ENCODE data around the gene ARIH2. TPM values are rescaled to one million over a fixed set of nuclear protein-coding genes. Genes with fewer than 3 reads are reported as not detected.

ARIH2 gene
- total RNA-seq, 1 experiment from 2014 or later: 122 TPM

- H3K18ac ChIP-seq (ENCODE audit: insufficient read length, low read depth, low read length): no peak overlapping the region
- peaks cover 10% of the 10 kb centered on the region; the same call in 1 of the 2 replicates for H3K79me2 ChIP-seq (ENCODE audit: insufficient read depth, low read length)
- H2BK120ac ChIP-seq (ENCODE audit: low read depth, low read length, poor library complexity, severe bottlenecking): no peak overlapping the region
- H2BK12ac ChIP-seq (ENCODE audit: insufficient read length, low read depth, low read length): no peak overlapping the region
- Mint-ChIP-seq H3K4me1 (peaks cover 13% of the 10 kb centered on the region in 2 experiments), H3K9me3 (no peaks in the 10 kb centered on the region; a peak in 1 of 5 replicates), H3K27me3 (ENCODE audit: low read depth) (no peaks in the 10 kb centered on the region; the same call in 1 of the 2 replicates), H3K27ac (no peak overlapping the region), H3K4me3 (peak overlapping the region; percentile 99 to 100), H3K36me3 (ENCODE audit: insufficient read depth in 1 of 3, low read depth in 3 of 3) (peaks cover 0 to 23% (median 15%) of the 10 kb centered on the region in 3 experiments; a peak in 6 of 7 replicates)
- H4K5ac ChIP-seq (ENCODE audit: insufficient read length, low read depth, low read length): no peak overlapping the region
- no peak overlapping the region for H4K91ac ChIP-seq (ENCODE audit: insufficient read length, low read depth, low read length)
- no peak for TF ChIP-seq CTCF (conservative IDR thresholded peaks at IDR 0.05)
- no peak overlapping the region for H2AK5ac ChIP-seq (ENCODE audit: insufficient read length, low read length)
- H3T11ph ChIP-seq (ENCODE audit: low read length): no peak overlapping the region
- no peaks in the 10 kb centered on the region for H3K79me1 ChIP-seq (ENCODE audit: insufficient read depth, low read depth, low read length, poor library complexity, severe bottlenecking)
- H3K4ac ChIP-seq (ENCODE audit: low read depth, low read length): no peak overlapping the region
- H3K9me3 ChIP-seq (ENCODE audit: control insufficient read depth, low read depth, low read length): no peaks in the 10 kb centered on the region
- no peak overlapping the region for H2BK15ac ChIP-seq (ENCODE audit: low read depth, low read length)
- H3K4me2 ChIP-seq (ENCODE audit: insufficient read depth, insufficient read length, low read length): peak overlapping the region; percentile 78
- no peak overlapping the region for H4K8ac ChIP-seq (replicated peaks; ENCODE audit: insufficient read length, low read depth, low read length)
- H3K9ac ChIP-seq (ENCODE audit: extremely low read depth, insufficient read length, low read length): peak overlapping the region; percentile 87
- no peak overlapping the region for H3K23ac ChIP-seq (ENCODE audit: insufficient read length, low read depth, low read length)
- no peak for DNase-seq
- H3K14ac ChIP-seq (ENCODE audit: insufficient read depth, low read length): no peak overlapping the region
- H2AFZ ChIP-seq (ENCODE audit: low read length): no peak overlapping the region
- H3K4me1 ChIP-seq (ENCODE audit: insufficient read depth, low read length): no peaks in the 10 kb centered on the region; the same call in 1 of the 2 replicates
- no peak overlapping the region for H3K27ac ChIP-seq (ENCODE audit: insufficient read length, low read depth, low read length)
- H3K27me3 ChIP-seq (ENCODE audit: insufficient read depth, low read length): no peaks in the 10 kb centered on the region
- H3K23me2 ChIP-seq (ENCODE audit: insufficient read length, low read depth, low read length, poor library complexity, severe bottlenecking): peaks cover 13% of the 10 kb centered on the region
- H2BK5ac ChIP-seq (ENCODE audit: insufficient read length, low read length): no peak overlapping the region
- H2BK20ac ChIP-seq (ENCODE audit: low read depth, low read length, poor library complexity, severe bottlenecking): no peak overlapping the region
- H4K20me1 ChIP-seq (ENCODE audit: control insufficient read depth, insufficient read depth, insufficient read length): no peaks in the 10 kb centered on the region
- no CpG with 5 or more reads among the region's 5 CpGs for WGBS (ENCODE audit: extremely low coverage, insufficient read length, low lambda C conversion rate)
- H3K56ac ChIP-seq (ENCODE audit: insufficient read length, low read depth, low read length): no peak overlapping the region
Observed at GRCh38 chr3:49005998-49006397, 87.4 kb downstream of the ARIH2 start.
